ENCODE results near the gene COX6B2. TPM values are rescaled to one million over a fixed set of nuclear protein-coding genes. Genes with fewer than 3 reads are reported as not detected.

COX6B2 gene
- total RNA-seq, 2 experiments from 2014 or later, result not detected

- POLR2A ChIA-PET, result no interaction called here
Observed at GRCh38 chr19:55320844-55321419, 33.6 kb downstream of the COX6B2 start.

DNA sequence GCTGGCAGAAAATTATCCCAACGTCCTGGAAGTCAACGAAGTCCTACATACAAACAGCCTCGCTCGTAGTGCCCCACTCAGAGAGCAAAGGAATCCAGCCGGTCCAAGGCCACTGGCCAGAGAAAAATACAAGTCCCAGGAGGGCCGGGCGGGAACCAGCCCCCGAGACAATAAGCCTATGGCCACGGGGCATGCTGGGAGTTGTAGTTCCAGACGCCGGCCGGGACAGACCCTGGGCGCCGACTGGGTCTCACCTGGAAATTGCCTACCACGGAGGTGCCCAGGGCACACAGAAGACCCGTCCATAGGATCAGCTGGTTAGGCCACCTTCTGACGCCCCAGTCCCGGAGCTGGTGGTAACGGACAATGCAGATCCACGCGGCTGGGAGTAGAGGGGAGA, 34.7 kb downstream of the COX6B2 start:
- Histone ChIP-seq H3K79me2 (ENCODE audit: insufficient read depth, low read depth, low read length) (no peaks in the 10 kb centered on the region), H3K36me3 (ENCODE audit: insufficient read depth, low read length) (no peaks in the 10 kb centered on the region), H3K4me2 (ENCODE audit: low read length) (0 out of 2 replicates have a peak overlapping the region, but pooled peaks have one; percentile 10), H3K4me3 (ENCODE audit: low read depth, low read length, poor library complexity, severe bottlenecking) (no peak overlapping the region), H3K9me2 (ENCODE audit: insufficient read depth, low read length) (no peaks in the 10 kb centered on the region), H3K27ac (ENCODE audit: low read depth, low read length, poor library complexity, severe bottlenecking) (no peak overlapping the region), H3K9me3 (ENCODE audit: low read length) (no peaks in the 10 kb centered on the region), H3K4me1 (ENCODE audit: insufficient read depth, low read length, poor library complexity, severe bottlenecking) (peaks cover 11% of the 10 kb centered on the region), H2AFZ (ENCODE audit: low read length) (no peak overlapping the region), H4K20me1 (ENCODE audit: insufficient read depth, low read length) (no peaks in the 10 kb centered on the region)
- CTCF ChIA-PET (ENCODE audit: unreplicated experiment), result no interaction called here
- intact Hi-C loops (cut with micrococcal nuclease; ENCODE audit: unreplicated experiment), result no loop called here
- BruUV-seq (replicated peaks), result no TSS peak
- TF ChIP-seq EZH2phosphoT487 (IDR thresholded peaks at IDR 0.05; ENCODE audit: borderline replicate concordance, low read depth, low read length) (no peak), CTCF (conservative IDR thresholded peaks at IDR 0.05; ENCODE audit: low read length) (no peak)
- DNase-seq (ENCODE audit: low spot score), result peak; percentile 72
- POLR2A ChIA-PET, result no interaction called here

More at GRCh38 chr19:55320844-55321419, 33.6 kb downstream of the COX6B2 start:
- Histone ChIP-seq H3K36me3 (ENCODE audit: insufficient read depth, low read length) (no peaks in the 10 kb centered on the region), H3K4me2 (ENCODE audit: low read length) (no peak overlapping the region), H3K9me3 (ENCODE audit: low read length) (no peaks in the 10 kb centered on the region), H3K4me1 (ENCODE audit: insufficient read depth, low read length, poor library complexity, severe bottlenecking) (peaks cover 11% of the 10 kb centered on the region), H4K20me1 (ENCODE audit: insufficient read depth, low read length) (no peaks in the 10 kb centered on the region), H3K4me3 (ENCODE audit: low read depth, low read length, poor library complexity, severe bottlenecking) (no peak overlapping the region), H2AFZ (ENCODE audit: low read length) (no peak overlapping the region), H3K9me2 (ENCODE audit: insufficient read depth, low read length) (no peaks in the 10 kb centered on the region), H3K79me2 (ENCODE audit: insufficient read depth, low read depth, low read length) (no peaks in the 10 kb centered on the region), H3K27ac (ENCODE audit: low read depth, low read length, poor library complexity, severe bottlenecking) (no peak overlapping the region)
- DNase-seq (ENCODE audit: low spot score), result no peak
- no TSS peak for BruUV-seq (replicated peaks)
- TF ChIP-seq CTCF (conservative IDR thresholded peaks at IDR 0.05; ENCODE audit: low read length) (no peak), EZH2phosphoT487 (IDR thresholded peaks at IDR 0.05; ENCODE audit: borderline replicate concordance, low read depth, low read length) (no peak)
- intact Hi-C loops (cut with micrococcal nuclease; ENCODE audit: unreplicated experiment), result no loop called here
- CTCF ChIA-PET (ENCODE audit: unreplicated experiment), result no interaction called here

DNA sequence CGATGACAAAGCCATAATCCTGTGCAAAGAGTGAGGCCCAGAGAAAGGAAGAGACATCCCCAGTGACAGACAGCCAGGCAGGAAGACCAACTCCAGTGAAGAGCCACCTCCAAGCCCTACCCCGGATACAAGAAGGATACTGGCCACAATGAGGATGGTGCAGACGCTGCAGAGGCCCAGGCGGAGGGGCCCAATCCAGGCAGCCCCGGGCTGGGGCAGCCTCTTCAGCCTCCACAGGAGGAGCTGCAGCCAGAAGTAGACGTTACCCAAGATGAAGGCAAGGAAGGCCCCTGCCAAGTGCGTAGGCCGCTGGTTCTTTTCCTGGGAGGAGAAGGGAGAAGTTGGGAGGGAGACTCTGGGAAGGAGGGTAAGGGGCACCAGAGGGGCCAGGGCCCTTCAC, 37.9 kb downstream of the COX6B2 start:
- no peaks in the 10 kb centered on the region for H3K9me2 ChIP-seq (ENCODE audit: insufficient read depth, low read length)
- POLR2A ChIA-PET, result interaction anchor here (0.6 kb wide), 1 partner anchor 9 kb away, joined by 3 read pairs; no protein-coding TSS in a partner anchor
- DNase-seq (ENCODE audit: low spot score), result no peak
- intact Hi-C loops (cut with micrococcal nuclease; ENCODE audit: unreplicated experiment), result no loop called here
- H3K9me3 ChIP-seq (ENCODE audit: low read length), result no peaks in the 10 kb centered on the region
- BruUV-seq (replicated peaks), result no TSS peak
- CTCF ChIA-PET (ENCODE audit: unreplicated experiment), result no interaction called here
- no peak overlapping the region for H2AFZ ChIP-seq (ENCODE audit: low read length)
- no peaks in the 10 kb centered on the region for H3K79me2 ChIP-seq (ENCODE audit: insufficient read depth, low read depth, low read length)
- no peaks in the 10 kb centered on the region for H4K20me1 ChIP-seq (ENCODE audit: insufficient read depth, low read length)
- H3K4me2 ChIP-seq (ENCODE audit: low read length), result no peak overlapping the region
- H3K27ac ChIP-seq (ENCODE audit: low read depth, low read length, poor library complexity, severe bottlenecking), result no peak overlapping the region
- no peaks in the 10 kb centered on the region for H3K36me3 ChIP-seq (ENCODE audit: insufficient read depth, low read length)
- TF ChIP-seq CTCF (conservative IDR thresholded peaks at IDR 0.05; ENCODE audit: low read length) (no peak), EZH2phosphoT487 (IDR thresholded peaks at IDR 0.05; ENCODE audit: borderline replicate concordance, low read depth, low read length) (no peak)
- no peak overlapping the region for H3K4me3 ChIP-seq (ENCODE audit: low read depth, low read length, poor library complexity, severe bottlenecking)
- H3K4me1 ChIP-seq (ENCODE audit: insufficient read depth, low read length, poor library complexity, severe bottlenecking), result no peaks in the 10 kb centered on the region

Data from OCI-LY7 (cell line).